Inflammatory macrophage treated with lipopolysaccharide for 4 hours (primary cell): ENCODE data around the gene RPL3.

Experiments used
- DNase-seq: peaks from one replicate; pipeline ENCODE4 v3.0.0-alpha.2; 2020

RPL3 gene

GRCh38 chr22:39280250-39280649 is 39.2 kb downstream of the RPL3 start:
- DNase-seq, result no peak

DNA sequence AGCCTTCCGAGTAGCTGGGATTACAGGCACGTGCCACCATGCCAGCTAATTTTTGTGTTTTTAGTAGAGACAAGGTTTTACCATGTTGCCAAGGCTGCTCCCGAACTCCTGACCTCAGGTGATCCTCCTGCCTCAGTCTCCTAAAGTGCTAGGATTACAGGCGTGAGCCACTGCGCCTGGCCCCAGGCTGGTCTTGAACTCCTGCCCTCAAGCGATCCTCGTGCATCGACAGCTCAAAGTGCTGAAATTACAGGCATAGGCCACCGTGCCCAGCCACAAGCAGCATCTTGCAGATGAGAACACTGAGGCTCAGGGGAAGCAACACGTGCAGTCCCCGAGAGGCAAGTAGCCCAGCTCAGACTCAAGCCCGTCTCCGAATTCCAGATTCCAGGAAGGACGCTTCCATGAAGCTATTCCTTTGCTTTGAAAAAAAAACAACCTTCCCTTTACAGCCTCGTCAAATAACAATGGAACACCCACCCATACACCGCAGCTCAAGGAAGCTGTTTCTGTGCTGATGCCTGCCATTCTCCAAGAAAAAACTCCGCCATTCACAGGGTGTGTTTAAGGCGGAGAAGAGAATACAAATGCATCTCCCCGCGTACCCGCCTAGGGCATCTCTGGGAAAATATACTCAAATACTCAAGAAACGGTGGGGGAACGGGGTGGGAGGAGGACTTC is 40.1 kb downstream of the RPL3 start:
- DNase-seq, result no peak

GRCh38 chr22:39278040-39278439 is 41.4 kb downstream of the RPL3 start:
- DNase-seq, result no peak

- DNase-seq, result peak; percentile 90
Measured at GRCh38 chr22:39277142-39277607, 42.2 kb downstream of the RPL3 start.

DNA sequence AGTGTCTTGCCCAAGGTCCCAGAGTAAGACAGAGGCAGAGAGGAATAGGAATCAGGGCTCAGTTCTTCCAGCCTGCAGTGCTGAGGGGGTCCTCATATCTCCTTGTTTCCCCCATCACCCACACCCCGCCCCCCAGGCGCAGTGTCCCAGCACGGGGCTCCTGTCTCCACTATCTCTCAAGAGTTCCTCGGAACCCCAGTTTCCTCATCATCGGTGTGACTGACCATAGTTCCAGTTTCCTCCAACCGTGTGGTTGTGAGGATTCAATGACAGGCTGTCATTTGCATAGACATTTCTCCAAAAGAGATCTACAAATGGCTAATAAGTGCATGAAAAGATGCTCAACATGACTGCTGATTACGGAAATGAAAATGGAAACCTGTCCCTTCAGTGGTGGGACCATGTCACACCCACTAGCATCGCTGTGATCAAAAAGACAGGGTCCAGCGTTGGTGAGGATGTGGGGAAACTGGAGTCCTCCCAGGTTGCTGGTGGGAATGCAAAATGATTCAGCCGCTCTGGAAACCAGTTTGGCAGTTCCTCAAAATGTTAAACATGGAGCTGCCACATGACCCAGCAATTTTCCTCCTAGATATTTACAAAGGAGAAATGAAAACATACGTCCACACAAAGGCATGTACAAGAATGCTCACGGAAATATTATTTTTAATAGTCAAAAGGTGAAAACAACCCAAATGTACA is 42.8 kb downstream of the RPL3 start:
- DNase-seq, result peak; percentile 79

DNA sequence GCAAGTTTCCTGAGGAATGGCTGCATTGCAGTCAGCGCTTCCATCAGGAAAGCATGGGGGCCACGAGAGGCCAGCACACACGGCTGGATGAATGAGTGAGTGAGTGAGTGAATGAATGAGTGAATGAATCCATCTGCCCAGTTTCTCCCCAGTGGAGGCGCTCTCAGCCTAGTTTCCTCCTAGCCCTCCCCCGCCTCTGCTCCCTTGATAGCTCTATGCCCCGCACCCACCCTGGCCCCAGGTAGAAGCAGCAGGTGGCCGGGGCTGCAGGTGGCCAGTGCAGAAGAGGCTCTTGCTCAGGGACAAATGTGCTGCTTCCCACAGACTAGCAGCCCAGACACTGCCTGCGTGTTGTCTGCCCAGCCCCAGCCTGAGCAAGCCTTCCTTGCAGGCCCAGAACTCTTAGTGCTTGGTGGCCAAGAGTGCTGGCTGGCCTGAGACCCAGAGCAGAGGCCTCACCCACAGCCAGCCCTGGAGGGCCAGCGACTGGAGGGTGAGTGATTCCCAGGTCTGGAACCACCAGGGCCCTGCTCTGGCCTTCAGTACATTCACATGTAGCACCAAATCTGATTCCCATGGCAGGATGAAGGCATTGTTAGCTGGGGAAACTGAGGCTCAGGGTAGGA is 43.5 kb downstream of the RPL3 start:
- no peak for DNase-seq

DNA sequence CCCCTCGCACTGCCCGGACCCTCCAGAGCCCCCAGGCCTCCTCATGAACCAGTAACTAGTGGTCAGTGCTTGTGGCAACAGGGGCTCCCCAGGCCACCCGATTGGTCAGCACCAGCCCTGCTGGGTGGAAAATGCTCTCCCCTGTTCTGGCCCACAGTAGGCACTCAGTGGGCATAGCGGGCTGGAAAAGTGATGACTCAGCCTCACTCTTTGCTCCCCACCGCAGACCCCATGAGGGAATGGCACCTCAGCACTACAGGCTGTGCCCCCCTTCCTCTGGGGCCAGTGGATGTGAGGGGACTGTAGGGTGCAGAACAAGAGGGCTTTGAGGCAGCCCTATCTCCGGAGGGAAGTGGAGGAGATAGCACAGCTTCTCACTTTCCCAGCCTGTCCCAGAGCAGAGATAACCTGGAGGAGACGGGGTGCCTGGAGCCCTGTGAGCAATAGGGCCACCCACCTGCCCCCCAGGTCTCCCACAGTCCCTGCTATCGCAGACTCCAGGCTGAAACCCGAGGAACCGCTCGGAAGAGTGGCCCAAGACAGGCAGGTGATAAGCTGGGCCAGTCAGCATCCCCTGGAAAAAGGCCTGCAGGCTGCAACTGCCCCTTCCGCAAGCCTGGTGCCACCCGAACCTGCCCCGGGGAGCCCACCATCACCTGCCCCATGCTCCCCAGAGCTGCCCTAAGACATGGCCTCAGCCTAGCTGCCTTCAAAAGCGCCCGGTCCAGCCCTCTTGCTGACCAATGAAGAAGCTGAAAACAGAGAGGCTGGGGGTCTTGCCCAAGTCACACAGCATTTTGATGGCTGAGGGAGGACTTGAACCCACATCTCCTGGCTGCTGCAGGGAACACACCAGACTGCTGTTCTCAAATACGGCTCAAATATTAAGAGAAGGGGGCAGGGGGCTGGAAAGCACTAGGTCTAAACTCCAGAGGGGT is 45.2 kb downstream of the RPL3 start:
- DNase-seq, result no peak

DNA sequence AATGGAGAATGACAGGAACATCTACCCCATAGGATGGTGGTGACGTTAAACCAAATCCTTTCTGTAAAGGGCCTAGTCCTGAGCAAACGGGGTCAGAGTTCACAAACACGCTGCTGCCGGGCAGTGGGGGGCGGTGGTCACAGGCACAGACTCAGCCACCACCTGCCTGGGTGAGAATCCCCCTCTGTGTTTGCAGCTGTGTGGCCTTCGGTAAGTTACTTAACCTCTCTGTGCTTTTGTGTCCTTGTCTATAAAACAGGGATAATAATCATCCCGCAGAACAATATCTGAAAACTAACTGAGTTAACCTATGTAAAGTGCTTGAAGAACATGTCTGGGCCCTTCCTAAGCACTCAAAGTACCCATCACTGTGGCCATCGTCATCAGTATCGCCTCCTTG is 48.6 kb downstream of the RPL3 start:
- DNase-seq, result no peak

DNA sequence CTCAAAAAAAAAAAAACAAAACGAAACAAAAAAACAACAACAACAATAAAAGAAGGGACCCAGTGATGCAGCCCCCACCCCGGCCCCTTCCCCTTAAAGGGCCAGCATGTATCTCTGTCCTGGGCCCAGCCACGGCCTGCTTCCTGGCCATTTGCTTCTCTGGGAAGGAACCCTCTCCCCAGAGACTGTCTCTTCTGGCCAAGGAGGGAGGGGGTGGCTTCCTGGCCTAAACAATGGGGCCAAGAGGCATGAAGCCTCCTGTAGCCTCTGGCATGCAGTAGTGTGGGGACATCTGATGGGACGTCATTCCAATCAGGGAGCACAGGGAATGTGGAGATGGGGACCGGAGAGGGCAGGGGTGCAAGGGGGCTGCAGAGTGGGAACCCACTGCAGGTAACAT is 49.1 kb downstream of the RPL3 start:
- DNase-seq, result no peak

DNA sequence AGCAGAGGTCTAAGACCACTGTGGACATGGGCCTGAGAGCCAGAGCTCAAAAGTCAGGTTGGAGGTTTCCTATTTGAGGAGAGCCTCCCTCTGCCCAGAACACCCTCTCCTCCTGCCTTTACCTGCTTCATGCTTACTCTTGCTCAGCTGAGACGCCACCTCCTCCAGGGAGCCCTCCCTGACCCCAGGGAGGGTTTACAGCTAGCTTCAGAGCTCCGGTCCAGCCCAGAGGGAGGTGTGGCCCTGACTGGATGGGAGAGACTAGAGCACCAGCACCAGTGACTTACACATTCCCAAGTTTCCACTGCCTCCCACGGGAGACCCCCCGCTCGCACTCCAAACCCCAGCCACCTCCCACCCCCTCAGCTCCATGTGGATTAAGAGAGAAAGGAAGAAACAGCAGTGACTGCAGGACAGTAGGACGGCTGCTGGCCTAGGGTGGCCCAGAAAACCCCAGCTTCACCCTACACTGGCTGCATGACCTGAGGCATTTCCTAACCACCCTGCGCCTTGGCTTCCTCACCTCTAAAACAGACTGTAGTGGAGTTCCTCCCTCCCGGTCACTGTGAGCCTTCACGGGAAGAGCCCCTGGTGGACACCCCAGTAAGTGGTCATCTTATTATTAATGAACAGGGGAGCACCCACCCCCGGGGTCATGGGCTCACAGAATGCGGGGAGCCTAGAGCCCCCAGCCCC is 50.2 kb downstream of the RPL3 start:
- peak; percentile 39 for DNase-seq

DNA sequence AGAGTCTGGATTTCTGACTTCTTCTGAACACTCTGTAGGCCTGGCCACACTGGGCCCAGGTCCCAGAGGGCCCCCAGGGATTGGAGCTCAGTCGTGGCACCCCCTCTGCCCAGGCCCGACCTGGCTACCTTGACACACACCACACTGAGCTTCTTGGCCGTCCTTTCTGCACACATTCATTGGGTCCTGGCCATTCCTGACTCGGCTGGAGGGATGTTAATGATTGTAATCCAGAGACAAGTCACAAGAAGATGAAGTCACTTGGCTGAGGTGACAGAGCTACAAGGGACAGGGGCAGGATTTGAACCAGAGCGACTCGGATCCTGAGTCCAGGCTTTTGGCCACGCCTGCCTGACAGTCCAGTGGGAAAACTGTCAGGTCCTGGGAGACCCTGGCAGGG is 50.8 kb downstream of the RPL3 start:
- DNase-seq, result peak; percentile 29

- no peak for DNase-seq
Measured at GRCh38 chr22:39267974-39268373, 51.4 kb downstream of the RPL3 start.

- peak; percentile 98 for DNase-seq
Measured at GRCh38 chr22:39266398-39267030, 52.9 kb downstream of the RPL3 start.

GRCh38 chr22:39265143-39265886 is 54.1 kb downstream of the RPL3 start:
- DNase-seq, result no peak

DNA sequence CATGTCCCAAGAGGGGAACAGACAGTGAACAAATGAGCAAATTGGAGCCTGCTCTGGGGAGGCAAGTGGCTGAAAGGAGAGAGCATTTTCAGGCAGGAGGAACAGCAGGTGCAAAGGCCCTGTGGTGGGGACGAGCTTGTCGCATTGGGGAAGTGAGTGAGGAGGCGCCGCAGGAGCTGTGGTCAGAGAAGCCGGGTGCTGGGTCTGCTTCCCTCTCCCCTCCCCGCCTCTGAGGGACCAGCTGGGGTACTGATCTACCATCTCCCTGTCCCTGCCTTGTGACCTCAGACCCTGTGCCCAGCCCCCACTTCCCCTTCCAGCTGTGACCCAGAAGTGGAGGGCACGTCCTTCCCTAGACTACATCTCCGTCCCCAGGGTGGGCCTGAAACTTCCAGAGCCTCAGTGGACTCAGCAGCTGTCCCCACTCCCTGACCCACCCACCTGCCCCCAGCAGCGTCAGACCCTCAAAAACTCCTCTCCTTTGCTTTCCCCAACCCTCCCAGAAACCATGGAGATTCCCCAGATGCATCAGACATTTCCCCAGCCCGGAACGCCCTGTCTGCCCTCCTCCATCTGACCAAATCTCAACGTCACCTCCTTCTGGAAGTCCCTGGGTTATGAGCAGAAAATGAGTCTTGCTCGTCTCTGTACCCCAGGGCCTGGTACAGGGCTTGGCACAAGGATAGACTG is 54.9 kb downstream of the RPL3 start:
- DNase-seq, result peak; percentile 90

DNA sequence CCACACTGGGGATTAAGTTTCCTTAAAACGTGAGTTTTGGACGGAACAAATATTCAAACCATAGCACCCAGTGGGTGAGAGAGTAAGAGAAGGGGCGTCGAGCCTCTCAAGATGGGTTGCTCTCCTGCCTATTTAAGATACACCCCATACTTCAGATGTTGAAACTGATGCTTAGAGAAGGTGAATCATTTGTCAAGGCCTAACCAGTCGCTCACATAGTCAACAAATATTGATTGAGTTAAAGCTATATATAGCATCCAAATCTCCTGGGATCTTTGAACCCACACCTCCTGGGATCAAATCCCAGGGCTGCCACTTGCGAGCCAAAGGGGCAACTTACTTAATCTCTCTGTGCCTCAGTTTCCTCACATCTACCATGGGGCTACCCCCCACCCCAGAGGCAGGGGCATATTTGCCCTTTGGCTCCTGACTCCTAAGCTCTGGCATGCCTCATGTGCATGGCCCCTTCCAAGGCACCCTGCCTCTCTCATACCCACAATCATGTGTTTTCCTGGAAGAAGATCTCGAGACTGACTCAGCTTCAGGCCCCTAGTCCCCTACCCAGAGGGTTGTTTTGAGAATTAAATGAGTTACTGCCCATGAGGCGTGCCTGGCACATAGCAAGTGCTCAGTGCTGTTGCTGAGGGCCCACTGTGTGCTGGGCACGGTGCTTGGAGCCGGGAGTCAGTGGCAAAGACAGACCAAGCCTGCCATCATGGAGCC is 55.6 kb downstream of the RPL3 start:
- no peak for DNase-seq
